Measurements from ENCODE around the gene ACSBG1. TPM values are rescaled to one million over a fixed set of nuclear protein-coding genes. Genes with fewer than 3 reads are reported as not detected.

The ACSBG1 gene
- total RNA-seq, 2 donors from 2014 or later: 0.27 to 1.2 TPM

- no peaks in the 10 kb centered on the region for H3K27me3 ChIP-seq (ENCODE audit: control insufficient read depth, insufficient read depth, low read length, poor library complexity, severe bottlenecking)
- Mint-ChIP-seq H3K9me3 (no peaks in the 10 kb centered on the region), H3K27me3 (ENCODE audit: insufficient read depth) (no peaks in the 10 kb centered on the region), H3K27ac (no peak overlapping the region), H3K36me3 (ENCODE audit: low read depth) (no peaks in the 10 kb centered on the region), H3K4me3 (no peak overlapping the region), H3K4me1 (peaks cover 4% of the 10 kb centered on the region)
- H3K36me3 ChIP-seq (ENCODE audit: control insufficient read depth, insufficient read depth, low read length): no peaks in the 10 kb centered on the region
- no peak overlapping the region for H3K27ac ChIP-seq (ENCODE audit: low read depth, low read length)
- no peak for TF ChIP-seq CTCF (conservative IDR thresholded peaks at IDR 0.05)
- DNase-seq: no peak
- 71 to 83% methylated on average over 6 to 11 of the region's 11 CpGs for WGBS, 2 experiments (ENCODE audit: insufficient coverage in 1 of 2, insufficient read length in 1 of 2)
- H3K4me1 ChIP-seq (ENCODE audit: control insufficient read depth, insufficient read depth, low read length): no peaks in the 10 kb centered on the region
- no peak overlapping the region for H3K9ac ChIP-seq (ENCODE audit: extremely low read depth, low read length, poor library complexity, severe bottlenecking)
- no peaks in the 10 kb centered on the region for H3K9me3 ChIP-seq (ENCODE audit: control insufficient read depth, low read length)
- H3K4me3 ChIP-seq (ENCODE audit: low read length): no peak overlapping the region
Observed at GRCh38 chr15:78233496-78233895, 869 bp downstream of the ACSBG1 start.

- Mint-ChIP-seq H3K36me3 (ENCODE audit: low read depth) (no peaks in the 10 kb centered on the region), H3K4me1 (peaks cover 4% of the 10 kb centered on the region), H3K27me3 (ENCODE audit: insufficient read depth) (no peaks in the 10 kb centered on the region), H3K9me3 (no peaks in the 10 kb centered on the region), H3K4me3 (no peak overlapping the region), H3K27ac (no peak overlapping the region)
- no peak for TF ChIP-seq CTCF (conservative IDR thresholded peaks at IDR 0.05)
- DNase-seq: no peak
- H3K4me3 ChIP-seq (ENCODE audit: low read length): no peak overlapping the region
- H3K4me1 ChIP-seq (ENCODE audit: control insufficient read depth, insufficient read depth, low read length): no peaks in the 10 kb centered on the region
- 95 to 100% methylated on average over 2 to 5 of the region's 5 CpGs for WGBS, 2 experiments (ENCODE audit: insufficient coverage in 1 of 2, insufficient read length in 1 of 2)
- no peak overlapping the region for H3K27ac ChIP-seq (ENCODE audit: low read depth, low read length)
- H3K27me3 ChIP-seq (ENCODE audit: control insufficient read depth, insufficient read depth, low read length, poor library complexity, severe bottlenecking): no peaks in the 10 kb centered on the region
- H3K36me3 ChIP-seq (ENCODE audit: control insufficient read depth, insufficient read depth, low read length): no peaks in the 10 kb centered on the region
- no peak overlapping the region for H3K9ac ChIP-seq (ENCODE audit: extremely low read depth, low read length, poor library complexity, severe bottlenecking)
- H3K9me3 ChIP-seq (ENCODE audit: control insufficient read depth, low read length): no peaks in the 10 kb centered on the region
Observed at GRCh38 chr15:78232951-78233350, 1.4 kb downstream of the ACSBG1 start.

GRCh38 chr15:78229431-78230406 lies 4.6 kb downstream of the ACSBG1 start:
- peak; percentile 45 for DNase-seq
- H3K9me3 Mint-ChIP-seq: peaks cover 5% of the 10 kb centered on the region
- Histone ChIP-seq H3K27ac (ENCODE audit: low read depth, low read length) (no peak overlapping the region), H3K4me3 (ENCODE audit: low read length) (no peak overlapping the region), H3K9me3 (ENCODE audit: control insufficient read depth, low read length) (peaks cover 6% of the 10 kb centered on the region), H3K27me3 (ENCODE audit: control insufficient read depth, insufficient read depth, low read length, poor library complexity, severe bottlenecking) (no peaks in the 10 kb centered on the region), H3K4me1 (ENCODE audit: control insufficient read depth, insufficient read depth, low read length) (no peaks in the 10 kb centered on the region), H3K9ac (ENCODE audit: extremely low read depth, low read length, poor library complexity, severe bottlenecking) (no peak overlapping the region), H3K36me3 (ENCODE audit: control insufficient read depth, insufficient read depth, low read length) (no peaks in the 10 kb centered on the region)
- no peak overlapping the region for H3K4me3 Mint-ChIP-seq
- TF ChIP-seq CTCF (conservative IDR thresholded peaks at IDR 0.05): no peak
- peaks cover 2% of the 10 kb centered on the region for H3K4me1 Mint-ChIP-seq
- H3K27ac Mint-ChIP-seq: no peak overlapping the region
- no peaks in the 10 kb centered on the region for H3K27me3 Mint-ChIP-seq (ENCODE audit: insufficient read depth)
- no peaks in the 10 kb centered on the region for H3K36me3 Mint-ChIP-seq (ENCODE audit: low read depth)
- 94 to 99% methylated on average over 12 to 17 of the region's 17 CpGs for WGBS, 2 experiments (ENCODE audit: insufficient coverage in 1 of 2, insufficient read length in 1 of 2)

All from endodermal cell (in vitro differentiated cells).